Fibroblast of villous mesenchyme (primary cell): ENCODE results near the gene C1GALT1. TPM values are rescaled to one million over a fixed set of nuclear protein-coding genes. Genes with fewer than 3 reads are reported as not detected.

Source experiments
- DNase-seq: peaks from one replicate; pipeline ENCODE4 v3.0.0-alpha.2; 2010; ENCODE audit warnings: low read depth
- H3K4me3 ChIP-seq: 2 replicates; pipeline ENCODE4 v1.5.1; 2011; ENCODE audit warnings: low read depth, mild to moderate bottlenecking, low read length
- CTCF ChIP-seq: IDR thresholded peaks from 2 replicates; pipeline ENCODE4 v1.5.1; 2012; ENCODE audit warnings: low read depth, mild to moderate bottlenecking, low read length; ENCODE audit not compliant: insufficient read depth
- total RNA-seq: library from RNA; depleted of rRNA; stranded (reverse); fragments of >200 nt; gene quantifications from 2 replicates; pipeline ENCODE4 v1.2.3, GENCODE V29; 2012

The C1GALT1 gene
- total RNA-seq, 1 donor = 11.7 TPM

DNA sequence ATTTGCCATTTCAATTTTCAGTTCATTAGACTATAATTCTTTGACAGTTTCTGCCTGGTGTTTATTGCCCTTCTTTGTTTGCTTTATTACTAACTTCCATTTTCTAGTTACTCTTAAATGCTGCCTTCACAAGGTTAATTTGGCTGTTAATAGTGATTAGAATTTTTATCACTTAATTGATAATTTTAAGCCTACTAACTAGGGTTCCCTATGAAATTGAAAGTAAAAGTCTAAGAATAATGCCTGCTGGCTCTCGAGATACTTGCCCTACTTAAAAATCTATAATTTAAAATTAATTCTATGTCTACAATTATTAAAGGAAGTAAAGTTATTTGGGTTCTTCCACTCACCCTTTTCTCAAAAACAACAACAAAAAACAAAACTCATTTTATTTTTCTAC is 65.3 kb downstream of the C1GALT1 start:
- no peak for DNase-seq
- TF ChIP-seq CTCF = no peak
- H3K4me3 ChIP-seq = no peak overlapping the region

GRCh38 chr7:7249814-7250213 is 67.5 kb downstream of the C1GALT1 start:
- H3K4me3 ChIP-seq = no peak overlapping the region
- no peak for DNase-seq
- no peak for TF ChIP-seq CTCF

DNA sequence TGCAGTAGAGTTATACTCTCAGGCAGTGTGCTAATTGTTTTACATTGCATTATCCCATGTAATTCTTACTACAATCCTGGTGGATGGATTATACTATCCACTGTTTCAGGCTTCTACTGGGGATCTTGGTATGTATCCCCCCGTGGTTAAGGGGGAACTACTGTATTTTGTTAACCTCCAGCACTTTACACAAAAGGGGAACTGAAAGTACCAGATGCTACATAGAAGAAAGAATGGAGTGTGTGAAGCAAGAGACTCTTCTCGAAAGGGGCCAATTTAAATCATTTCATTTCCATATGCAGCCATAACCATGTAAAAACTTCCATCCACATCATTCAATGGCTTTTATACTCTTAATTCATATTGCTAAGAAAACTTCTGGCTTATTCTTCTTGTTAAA is 69.4 kb downstream of the C1GALT1 start:
- TF ChIP-seq CTCF = no peak
- DNase-seq = no peak
- no peak overlapping the region for H3K4me3 ChIP-seq

GRCh38 chr7:7254319-7254718 is 72.0 kb downstream of the C1GALT1 start:
- DNase-seq = no peak
- no peak overlapping the region for H3K4me3 ChIP-seq
- no peak for TF ChIP-seq CTCF

GRCh38 chr7:7254908-7255307 is 72.6 kb downstream of the C1GALT1 start:
- no peak for TF ChIP-seq CTCF
- DNase-seq = no peak
- H3K4me3 ChIP-seq = no peak overlapping the region

DNA sequence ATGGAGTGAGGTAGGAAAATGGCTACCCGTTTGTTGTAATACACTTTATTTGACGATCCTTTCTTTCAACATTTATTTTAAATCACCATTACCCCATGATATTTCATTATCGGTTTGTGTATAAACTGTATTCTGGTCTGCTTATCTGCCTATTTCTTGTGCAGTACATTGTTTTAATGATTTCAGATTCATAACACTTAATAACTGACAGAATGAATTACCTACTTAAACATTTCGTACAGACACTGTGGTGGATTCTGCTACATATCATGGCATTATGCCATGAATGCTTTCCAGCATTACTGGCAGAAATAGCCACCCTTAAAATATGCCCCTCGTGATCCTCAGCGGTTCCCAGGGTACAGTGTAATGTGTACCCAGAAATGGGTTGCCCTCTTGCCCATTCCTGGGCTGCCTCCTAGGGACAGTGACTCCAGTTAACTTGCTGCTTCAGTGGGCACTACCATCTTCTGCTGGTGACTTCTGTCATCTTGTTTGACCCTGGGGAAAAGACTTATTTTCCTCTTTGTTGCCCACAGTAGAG is 74.5 kb downstream of the C1GALT1 start:
- no peak overlapping the region for H3K4me3 ChIP-seq
- no peak for TF ChIP-seq CTCF
- DNase-seq = no peak

- H3K4me3 ChIP-seq = no peak overlapping the region
- DNase-seq = no peak
- TF ChIP-seq CTCF = no peak
Observed at GRCh38 chr7:7257899-7258692, 75.8 kb downstream of the C1GALT1 start.
